ENCODE data around the gene POLR1E.
"Not testable (repeated sequence)": the region's sequence is repeated elsewhere in the genome, so short reads cannot be mapped to it uniquely, and the experiment has no call there.

GRCh38 chr9:37473982-37474381 is 11.8 kb upstream of the POLR1E start:
- not testable (repeated sequence) for TF ChIP-seq EZH2 (IDR thresholded peaks at IDR 0.05; ENCODE audit: low read length); CTCF (optimal IDR thresholded peaks at IDR 0.05 in 1 of 3, IDR thresholded peaks at IDR 0.05 in 1 of 3, conservative IDR thresholded peaks at IDR 0.05 in 1 of 3; ENCODE audit: extremely low read depth in 1 of 3, insufficient read depth in 2 of 3, low read length in 3 of 3)

Data from keratinocyte (primary cell).